HUES64 (cell line): Measurements from ENCODE around the gene CLDN16. TPM values are rescaled to one million over a fixed set of nuclear protein-coding genes. Genes with fewer than 3 reads are reported as not detected.

Experiments used
- H3K27ac ChIP-seq: 2 replicates; pipeline ENCODE4 v1.7.0; 2013; ENCODE audit warnings: low read depth, low read length, inconsistent platforms
- H3K27me3 ChIP-seq: 2 replicates; pipeline ENCODE4 v1.6.1; 2013; ENCODE audit warnings: mild to moderate bottlenecking, low read length; ENCODE audit not compliant: insufficient read depth
- H3K36me3 ChIP-seq: 2 replicates; pipeline ENCODE4 v1.6.1; 2013; ENCODE audit warnings: mild to moderate bottlenecking, low read length; ENCODE audit not compliant: insufficient read depth
- H3K4me1 ChIP-seq: 2 replicates; pipeline ENCODE4 v1.6.1; 2013; ENCODE audit warnings: mild to moderate bottlenecking, low read length, moderate library complexity; ENCODE audit not compliant: insufficient read depth
- H3K4me3 ChIP-seq: 2 replicates; pipeline ENCODE4 v1.5.1; 2013; ENCODE audit warnings: mild to moderate bottlenecking, low read length, moderate library complexity
- H3K9ac ChIP-seq: 2 replicates; pipeline ENCODE4 v1.6.1; 2013; ENCODE audit warnings: mild to moderate bottlenecking, low read depth, low read length
- H3K9me3 ChIP-seq: 2 replicates; pipeline ENCODE4 v1.6.1; 2013; ENCODE audit warnings: low read depth, low read length; ENCODE audit not compliant: insufficient read depth
- WGBS: fragments of 150-250, 120-280 bp; methylation state at CpG from one replicate; pipeline ENCODE4 v1.1.7; 2013; ENCODE audit warnings: missing lambda C conversion rate; 5-methylcytosine and 5-hydroxymethylcytosine counted together
- polyA plus RNA-seq, 2 experiments: library from polyadenylated mRNA; stranded (reverse); fragments of 50-300 nt; gene quantifications; one replicate each; pipeline ENCODE4 v1.2.3, GENCODE V29; 2013

Gene CLDN16
- polyA plus RNA-seq (2013, experiment 1 of 2) = 0.10 TPM
- 0.19 TPM for polyA plus RNA-seq (2013, experiment 2 of 2)

- no peaks in the 10 kb centered on the region for H3K9me3 ChIP-seq
- H3K27ac ChIP-seq = no peak within 1 kb of the TSS
- H3K9ac ChIP-seq = no peak within 1 kb of the TSS
- no peaks in the 10 kb centered on the region for H3K27me3 ChIP-seq
- no peaks in the 10 kb centered on the region for H3K36me3 ChIP-seq
- WGBS = 95% methylated on average over 12 of the region's 12 CpGs
- no peaks in the 10 kb centered on the region for H3K4me1 ChIP-seq
- H3K4me3 ChIP-seq = no peak within 1 kb of the TSS
Observed at GRCh38 chr3:190387578-190388213, at the start of gene CLDN16. TSS of gene CLDN16 (plus strand) at chr3:190388163. CDS start at chr3:190388330, 167 bp downstream.

DNA sequence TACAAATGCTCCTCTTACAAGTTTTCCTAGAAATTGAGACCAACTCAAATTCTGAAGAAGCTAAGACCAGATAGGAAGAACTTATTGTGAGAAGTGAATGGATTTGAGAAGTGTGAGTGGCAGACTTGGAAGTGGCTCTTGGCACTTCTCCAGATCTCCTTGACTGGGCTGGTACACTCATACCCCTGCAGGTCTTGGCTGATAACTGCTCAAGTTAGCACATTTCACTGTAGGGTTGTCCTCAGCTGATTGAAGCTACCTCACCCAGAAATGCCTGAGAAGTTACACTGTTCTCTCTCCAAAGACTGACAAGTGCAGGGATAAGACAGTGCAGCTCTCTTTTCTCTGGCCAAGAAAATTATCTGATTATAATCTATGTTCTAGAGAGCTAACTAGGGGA lies 49.2 kb upstream of the CLDN16 start:
- no peak overlapping the region for H3K27ac ChIP-seq
- no peak overlapping the region for H3K9ac ChIP-seq
- no peak overlapping the region for H3K4me3 ChIP-seq
- H3K9me3 ChIP-seq = no peaks in the 10 kb centered on the region
- no peaks in the 10 kb centered on the region for H3K36me3 ChIP-seq
- no peaks in the 10 kb centered on the region for H3K27me3 ChIP-seq
- H3K4me1 ChIP-seq = no peaks in the 10 kb centered on the region

GRCh38 chr3:190339130-190339529 lies 48.8 kb upstream of the CLDN16 start:
- no peaks in the 10 kb centered on the region for H3K36me3 ChIP-seq
- no peaks in the 10 kb centered on the region for H3K4me1 ChIP-seq
- H3K4me3 ChIP-seq = no peak overlapping the region
- H3K27ac ChIP-seq = no peak overlapping the region
- H3K9ac ChIP-seq = no peak overlapping the region
- H3K9me3 ChIP-seq = no peaks in the 10 kb centered on the region
- H3K27me3 ChIP-seq = no peaks in the 10 kb centered on the region

- Histone ChIP-seq H3K27ac (no peak overlapping the region), H3K27me3 (no peaks in the 10 kb centered on the region), H3K36me3 (no peaks in the 10 kb centered on the region), H3K9ac (no peak overlapping the region), H3K4me3 (no peak overlapping the region), H3K4me1 (no peaks in the 10 kb centered on the region), H3K9me3 (no peaks in the 10 kb centered on the region)
- 92% methylated on average over 2 of the region's 2 CpGs for WGBS
Observed at GRCh38 chr3:190340071-190340470, 47.9 kb upstream of the CLDN16 start.

DNA sequence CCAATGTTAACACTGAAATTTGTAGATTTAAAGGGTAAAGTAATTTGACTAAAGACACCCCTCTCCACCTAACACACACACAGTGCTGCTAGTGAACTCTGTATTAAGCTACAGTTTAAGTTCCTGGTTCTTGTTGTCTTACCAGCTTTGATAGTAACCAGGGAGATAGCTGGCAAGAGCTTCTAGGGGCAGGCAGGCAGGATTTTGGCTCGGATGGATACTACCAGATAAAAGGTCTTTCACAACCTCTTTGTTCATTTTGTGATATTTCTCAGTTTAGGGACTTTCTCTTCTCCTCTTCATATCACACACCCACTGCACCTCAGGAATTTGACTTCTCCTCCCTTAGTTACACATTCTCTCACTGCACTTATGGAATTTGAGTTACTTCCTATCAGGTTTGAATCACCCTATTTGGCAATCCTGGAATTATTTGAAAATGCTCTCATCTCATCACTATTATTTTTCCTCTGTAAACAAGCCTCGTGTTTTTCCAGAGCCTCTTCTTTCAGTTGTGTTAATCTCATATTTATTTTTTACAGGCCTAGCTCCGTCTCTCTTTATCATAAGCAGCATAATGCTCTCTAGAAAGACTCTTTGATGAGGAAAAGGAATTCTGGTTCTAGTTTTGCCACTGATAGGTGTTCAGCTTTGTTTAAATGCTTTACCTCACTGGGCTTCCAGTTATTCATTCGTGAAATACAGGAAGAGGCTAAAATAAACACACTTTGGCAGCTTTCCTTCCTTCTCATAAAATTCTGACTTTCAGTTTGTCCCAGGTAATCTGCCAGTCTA lies 42.7 kb upstream of the CLDN16 start:
- Histone ChIP-seq H3K9me3 (no peaks in the 10 kb centered on the region), H3K9ac (no peak overlapping the region; the same call in 1 of the 2 replicates), H3K27ac (no peak overlapping the region), H3K27me3 (no peaks in the 10 kb centered on the region), H3K36me3 (no peaks in the 10 kb centered on the region), H3K4me3 (no peak overlapping the region), H3K4me1 (no peaks in the 10 kb centered on the region)
- WGBS = 82% methylated on average over 3 of the region's 4 CpGs

DNA sequence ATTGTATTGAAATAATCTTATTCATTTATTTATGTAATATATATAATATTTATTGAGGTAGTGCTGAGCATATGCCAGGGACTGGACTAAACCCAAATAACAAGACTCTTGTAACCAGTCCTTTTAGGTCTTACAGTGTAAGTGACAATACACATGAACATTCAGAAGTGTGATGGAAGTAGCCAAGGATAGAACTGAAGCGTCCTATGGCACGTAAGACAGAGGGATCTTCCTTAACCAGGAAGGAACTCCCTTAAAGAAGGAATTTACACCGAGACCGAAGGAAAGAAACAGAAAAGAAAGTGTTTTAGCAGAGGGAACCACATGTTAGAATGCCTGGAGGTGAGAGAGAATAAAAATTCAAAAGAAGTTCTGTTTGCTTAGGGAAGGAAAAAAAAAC lies 42.1 kb upstream of the CLDN16 start:
- 90% methylated on average over 4 of the region's 4 CpGs for WGBS
- no peaks in the 10 kb centered on the region for H3K27me3 ChIP-seq

DNA sequence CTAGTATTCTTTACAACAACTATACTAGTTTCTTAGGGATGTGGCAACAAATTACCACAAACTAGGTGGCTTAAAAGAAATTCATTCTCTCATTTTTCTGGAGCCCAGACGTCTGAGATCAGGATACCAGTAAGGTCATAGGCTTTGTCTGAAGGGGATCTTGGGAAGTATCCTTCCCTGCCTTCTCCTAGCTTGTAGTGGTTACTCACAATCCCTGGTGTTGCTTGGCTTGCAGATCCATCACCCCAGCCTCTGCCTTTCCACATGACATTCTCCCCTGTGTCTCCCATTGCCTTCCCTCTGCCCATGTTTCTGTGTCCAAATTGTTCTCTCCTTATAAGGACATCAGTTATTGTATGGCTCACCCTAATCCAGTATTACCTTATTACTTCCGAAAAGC lies 41.4 kb upstream of the CLDN16 start:
- no peaks in the 10 kb centered on the region for H3K36me3 ChIP-seq
- H3K4me1 ChIP-seq = no peaks in the 10 kb centered on the region
- H3K9ac ChIP-seq = no peak overlapping the region
- H3K4me3 ChIP-seq = no peak overlapping the region
- no peak overlapping the region for H3K27ac ChIP-seq
- H3K9me3 ChIP-seq = no peaks in the 10 kb centered on the region
- no peaks in the 10 kb centered on the region for H3K27me3 ChIP-seq
- 97% methylated on average over 2 of the region's 2 CpGs for WGBS

More for the DNA sequence above, 42.1 kb upstream of the CLDN16 start:
- no peak overlapping the region for H3K9ac ChIP-seq
- no peak overlapping the region for H3K27ac ChIP-seq
- H3K4me1 ChIP-seq = no peaks in the 10 kb centered on the region
- no peak overlapping the region for H3K4me3 ChIP-seq
- no peaks in the 10 kb centered on the region for H3K36me3 ChIP-seq
- no peaks in the 10 kb centered on the region for H3K9me3 ChIP-seq

GRCh38 chr3:190352861-190353457 lies 35.0 kb upstream of the CLDN16 start:
- WGBS = no CpG with 5 or more reads among the region's 1 CpG
- H3K4me1 ChIP-seq = 0 out of 2 replicates have a peak, but pooled peaks cover 4% of the 10 kb centered on the region
- no peaks in the 10 kb centered on the region for H3K27me3 ChIP-seq
- H3K27ac ChIP-seq = no peak overlapping the region
- no peaks in the 10 kb centered on the region for H3K36me3 ChIP-seq
- H3K9me3 ChIP-seq = no peaks in the 10 kb centered on the region
- no peak overlapping the region for H3K9ac ChIP-seq
- no peak overlapping the region for H3K4me3 ChIP-seq

GRCh38 chr3:190356246-190356645 lies 31.7 kb upstream of the CLDN16 start:
- 0 out of 2 replicates have a peak, but pooled peaks cover 4% of the 10 kb centered on the region for H3K4me1 ChIP-seq
- H3K9me3 ChIP-seq = no peaks in the 10 kb centered on the region
- H3K36me3 ChIP-seq = no peaks in the 10 kb centered on the region
- H3K27me3 ChIP-seq = no peaks in the 10 kb centered on the region
- no peak overlapping the region for H3K9ac ChIP-seq
- no peak overlapping the region for H3K4me3 ChIP-seq
- H3K27ac ChIP-seq = no peak overlapping the region

- Histone ChIP-seq H3K27ac (no peak overlapping the region), H3K9ac (no peak overlapping the region)
- WGBS = 90% methylated on average over 2 of the region's 2 CpGs
Observed at GRCh38 chr3:190357468-190357867, 30.5 kb upstream of the CLDN16 start.

DNA sequence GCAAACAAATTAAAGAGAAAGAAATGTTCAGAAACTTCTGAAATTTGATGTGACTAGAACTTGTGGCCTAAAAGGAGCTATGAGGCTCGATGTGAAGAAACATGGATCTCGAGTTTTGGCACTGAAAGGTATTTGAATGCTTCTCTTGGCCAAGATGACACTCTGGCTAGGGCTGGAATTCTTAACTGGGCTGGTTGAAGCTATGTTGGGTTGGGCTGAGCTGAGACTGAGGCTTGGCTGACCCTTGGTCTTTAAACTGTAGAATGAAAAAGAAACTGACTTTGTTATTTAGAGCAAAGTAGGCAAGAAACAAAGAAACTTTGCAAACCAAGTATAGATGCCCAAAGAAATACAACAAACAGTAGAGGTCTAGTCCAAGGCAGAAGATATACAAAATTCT lies 28.1 kb upstream of the CLDN16 start:
- no peak overlapping the region for H3K9ac ChIP-seq
- WGBS = 88% methylated on average over 2 of the region's 2 CpGs
- no peaks in the 10 kb centered on the region for H3K27me3 ChIP-seq
- H3K27ac ChIP-seq = no peak overlapping the region
- H3K4me1 ChIP-seq = peaks cover 10% of the 10 kb centered on the region
- no peaks in the 10 kb centered on the region for H3K9me3 ChIP-seq
- H3K4me3 ChIP-seq = no peak overlapping the region
- H3K36me3 ChIP-seq = no peaks in the 10 kb centered on the region

More at GRCh38 chr3:190357468-190357867, 30.5 kb upstream of the CLDN16 start:
- Histone ChIP-seq H3K4me3 (no peak overlapping the region), H3K27me3 (no peaks in the 10 kb centered on the region), H3K36me3 (no peaks in the 10 kb centered on the region), H3K9me3 (no peaks in the 10 kb centered on the region), H3K4me1 (peaks cover 3% of the 10 kb centered on the region)
